OCI-LY1 (cell line): ENCODE data around the gene ORC1.

Experiments
- CTCF ChIP-seq: fragments of 200-600 bp; sonication (generic), shearing (Covaris generic); IDR thresholded peaks from 2 replicates; pipeline ENCODE4 v1.5.1; 2017; ENCODE audit warnings: mild to moderate bottlenecking, antibody characterized with exemption, low read length, moderate library complexity, mixed read lengths
- EZH2 ChIP-seq: fragments of 200-600 bp; sonication (generic), shearing (Covaris generic); IDR thresholded peaks from 2 replicates; pipeline ENCODE4 v1.8.0; 2017; ENCODE audit warnings: borderline replicate concordance, mixed run types, mild to moderate bottlenecking, antibody characterized with exemption, low read length, moderate library complexity, mixed read lengths

- no peak for TF ChIP-seq CTCF
- TF ChIP-seq EZH2 = no peak
These were observed 38.3 kb downstream of the ORC1 start, which contains the start of gene CC2D1B for GRCh38 chr1:52365746-52366516.
